DND-41 (cell line): ENCODE measurements around the gene ANAPC4.

Experiments
- EZH2 ChIP-seq: IDR thresholded peaks from 3 replicates; pipeline ENCODE4 v1.6.1; 2012; ENCODE audit warnings: borderline replicate concordance, low read depth, mild to moderate bottlenecking, moderate library complexity, low read length, inconsistent platforms; ENCODE audit not compliant: severe bottlenecking
- TF ChIP-seq, protein P1 (sequence below): IDR thresholded peaks from 2 replicates; pipeline ENCODE4 v1.5.1; 2012; ENCODE audit warnings: borderline replicate concordance, low read length, moderate library complexity, mild to moderate bottlenecking; ENCODE audit not compliant: poor library complexity, severe bottlenecking; ENCODE audit errors: extremely low read depth

- TF ChIP-seq, protein P1, sequence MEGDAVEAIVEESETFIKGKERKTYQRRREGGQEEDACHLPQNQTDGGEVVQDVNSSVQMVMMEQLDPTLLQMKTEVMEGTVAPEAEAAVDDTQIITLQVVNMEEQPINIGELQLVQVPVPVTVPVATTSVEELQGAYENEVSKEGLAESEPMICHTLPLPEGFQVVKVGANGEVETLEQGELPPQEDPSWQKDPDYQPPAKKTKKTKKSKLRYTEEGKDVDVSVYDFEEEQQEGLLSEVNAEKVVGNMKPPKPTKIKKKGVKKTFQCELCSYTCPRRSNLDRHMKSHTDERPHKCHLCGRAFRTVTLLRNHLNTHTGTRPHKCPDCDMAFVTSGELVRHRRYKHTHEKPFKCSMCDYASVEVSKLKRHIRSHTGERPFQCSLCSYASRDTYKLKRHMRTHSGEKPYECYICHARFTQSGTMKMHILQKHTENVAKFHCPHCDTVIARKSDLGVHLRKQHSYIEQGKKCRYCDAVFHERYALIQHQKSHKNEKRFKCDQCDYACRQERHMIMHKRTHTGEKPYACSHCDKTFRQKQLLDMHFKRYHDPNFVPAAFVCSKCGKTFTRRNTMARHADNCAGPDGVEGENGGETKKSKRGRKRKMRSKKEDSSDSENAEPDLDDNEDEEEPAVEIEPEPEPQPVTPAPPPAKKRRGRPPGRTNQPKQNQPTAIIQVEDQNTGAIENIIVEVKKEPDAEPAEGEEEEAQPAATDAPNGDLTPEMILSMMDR = peak; percentile 61
- no peak for TF ChIP-seq EZH2
Measured at GRCh38 chr4:25367004-25367621, 9.9 kb upstream of the ANAPC4 start.
